HUES48 (cell line): ENCODE measurements around the gene LRP1.

Experiments used
- H3K27ac ChIP-seq: one replicate; pipeline ENCODE4 v1.7.0; 2013; ENCODE audit warnings: low read depth, low read length, inconsistent platforms
- H3K27me3 ChIP-seq: 2 replicates; pipeline ENCODE4 v1.6.1; 2013; ENCODE audit warnings: mild to moderate bottlenecking, low read length; ENCODE audit not compliant: control insufficient read depth, insufficient read depth
- H3K36me3 ChIP-seq: 2 replicates; pipeline ENCODE4 v1.6.1; 2013; ENCODE audit warnings: low read length; ENCODE audit not compliant: control insufficient read depth, insufficient read depth
- H3K4me1 ChIP-seq: 2 replicates; pipeline ENCODE4 v1.6.1; 2013; ENCODE audit warnings: mild to moderate bottlenecking, low read length; ENCODE audit not compliant: control insufficient read depth, insufficient read depth
- H3K4me3 ChIP-seq: 2 replicates; pipeline ENCODE4 v1.5.1; 2013; ENCODE audit warnings: mild to moderate bottlenecking, low read depth, low read length
- H3K9ac ChIP-seq: 2 replicates; pipeline ENCODE4 v1.6.1; 2013; ENCODE audit warnings: mild to moderate bottlenecking, low read depth, low read length, moderate library complexity
- H3K9me3 ChIP-seq: 2 replicates; pipeline ENCODE4 v1.6.1; 2013; ENCODE audit warnings: low read length; ENCODE audit not compliant: control insufficient read depth, insufficient read depth

Gene LRP1

DNA sequence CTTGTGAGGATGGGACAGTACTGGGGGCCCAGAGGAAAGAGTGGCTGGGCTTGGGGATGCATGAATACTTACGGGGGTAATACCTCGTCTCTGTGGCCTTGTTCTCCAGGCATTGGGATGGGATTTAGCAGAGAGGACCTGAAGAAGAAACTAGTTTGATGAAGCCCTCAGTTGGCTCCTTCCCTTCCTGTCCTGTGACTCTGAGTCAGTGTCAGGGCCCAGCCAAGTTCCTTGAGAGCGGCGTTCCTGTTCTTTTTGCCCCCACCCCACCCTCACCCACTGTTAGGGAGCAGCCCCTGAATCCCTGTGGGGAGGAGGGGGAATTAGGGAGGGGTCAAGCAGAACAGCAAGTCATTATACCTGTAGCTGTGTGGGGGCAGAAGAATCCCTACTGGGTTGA is 24.4 kb downstream of the LRP1 start:
- Histone ChIP-seq H3K4me1 (peaks cover 15% of the 10 kb centered on the region; the same call in 1 of the 2 replicates), H3K27ac (no peak overlapping the region), H3K4me3 (no peak overlapping the region), H3K9me3 (no peaks in the 10 kb centered on the region), H3K36me3 (peaks cover 91% of the 10 kb centered on the region), H3K9ac (no peak overlapping the region), H3K27me3 (no peaks in the 10 kb centered on the region)

DNA sequence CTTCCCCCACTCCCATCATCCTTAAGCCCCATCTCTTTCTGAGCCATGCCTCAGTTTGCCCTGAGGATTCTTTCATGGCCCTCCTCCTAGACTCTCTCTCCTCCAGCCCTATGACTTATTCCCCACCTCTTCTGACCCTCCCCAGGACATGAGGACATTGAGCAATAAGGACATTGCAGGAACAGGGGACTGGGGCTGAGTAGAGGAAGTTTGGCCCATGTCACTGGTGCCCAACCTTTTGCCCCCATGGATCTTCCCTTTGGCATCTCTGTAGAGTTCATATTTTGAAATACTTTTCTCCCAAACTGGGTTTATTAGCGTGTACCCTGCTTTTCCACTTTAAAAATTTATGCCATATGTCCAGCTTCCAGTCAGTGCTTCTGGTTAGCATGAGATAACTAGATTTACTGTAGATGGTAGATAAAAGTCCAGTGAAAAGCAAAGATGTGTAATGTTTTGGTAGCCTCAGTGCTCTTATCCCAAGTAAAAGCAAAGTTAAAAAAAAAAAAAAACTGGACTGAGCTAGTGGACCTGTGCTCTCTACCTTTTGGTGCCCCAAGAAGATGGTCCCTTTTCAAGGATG is 25.2 kb downstream of the LRP1 start:
- H3K4me3 ChIP-seq: no peak overlapping the region
- H3K27me3 ChIP-seq: no peaks in the 10 kb centered on the region
- peaks cover 14% of the 10 kb centered on the region; the same call in 1 of the 2 replicates for H3K4me1 ChIP-seq
- H3K9me3 ChIP-seq: no peaks in the 10 kb centered on the region
- H3K9ac ChIP-seq: no peak overlapping the region
- peaks cover 91% of the 10 kb centered on the region for H3K36me3 ChIP-seq
- H3K27ac ChIP-seq: no peak overlapping the region

DNA sequence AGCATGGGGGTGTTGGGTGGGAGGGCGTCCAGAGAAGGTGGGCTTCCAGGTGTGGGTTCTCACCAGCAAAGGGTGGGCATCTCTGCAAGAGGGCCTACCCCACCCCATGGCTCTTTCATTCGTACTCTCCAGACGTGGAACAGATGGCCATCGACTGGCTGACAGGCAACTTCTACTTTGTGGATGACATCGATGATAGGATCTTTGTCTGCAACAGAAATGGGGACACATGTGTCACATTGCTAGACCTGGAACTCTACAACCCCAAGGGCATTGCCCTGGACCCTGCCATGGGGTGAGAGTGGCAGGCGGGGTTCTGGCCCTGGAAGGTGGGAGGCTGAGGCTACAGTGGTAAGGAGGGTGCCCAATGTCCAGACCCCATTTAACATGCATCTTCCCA is 25.8 kb downstream of the LRP1 start:
- Histone ChIP-seq H3K4me3 (no peak overlapping the region), H3K4me1 (peaks cover 14% of the 10 kb centered on the region; the same call in 1 of the 2 replicates), H3K27me3 (no peaks in the 10 kb centered on the region), H3K9ac (no peak overlapping the region), H3K27ac (no peak overlapping the region), H3K36me3 (peaks cover 91% of the 10 kb centered on the region), H3K9me3 (no peaks in the 10 kb centered on the region)

DNA sequence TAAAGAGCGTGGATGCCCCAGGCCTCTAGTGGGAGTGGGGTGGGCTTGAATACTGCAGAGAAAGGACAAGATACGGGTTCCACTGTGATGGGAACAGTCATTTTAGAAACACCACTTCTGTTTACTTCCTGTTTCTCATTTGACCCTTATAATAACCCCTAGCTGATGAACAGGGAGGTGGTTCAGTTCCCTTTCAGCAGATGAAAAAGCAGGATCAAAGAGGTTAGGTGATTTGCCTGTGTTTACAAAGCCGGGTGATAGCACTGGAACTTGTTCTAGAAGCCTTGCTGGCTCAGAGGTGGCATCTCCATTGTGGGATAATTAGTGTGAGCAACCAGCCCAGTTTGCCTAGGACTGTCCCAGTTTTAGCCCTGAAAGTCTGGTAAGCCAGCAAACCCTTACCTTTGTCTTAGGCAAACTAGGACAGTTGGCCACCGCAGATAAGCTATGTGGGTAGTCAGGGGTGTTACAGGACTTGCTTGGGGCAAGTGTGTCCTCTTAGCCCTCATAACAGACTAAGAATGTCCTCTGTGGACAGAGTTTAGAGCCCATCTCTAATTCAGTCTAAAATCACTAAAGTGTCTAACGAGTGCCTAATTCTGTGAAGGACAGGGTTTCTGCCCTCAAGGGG is 26.6 kb downstream of the LRP1 start:
- Histone ChIP-seq H3K9ac (no peak overlapping the region), H3K27me3 (no peaks in the 10 kb centered on the region), H3K4me1 (peaks cover 14% of the 10 kb centered on the region; the same call in 1 of the 2 replicates), H3K27ac (no peak overlapping the region), H3K9me3 (no peaks in the 10 kb centered on the region), H3K4me3 (no peak overlapping the region), H3K36me3 (peaks cover 93% of the 10 kb centered on the region)

DNA sequence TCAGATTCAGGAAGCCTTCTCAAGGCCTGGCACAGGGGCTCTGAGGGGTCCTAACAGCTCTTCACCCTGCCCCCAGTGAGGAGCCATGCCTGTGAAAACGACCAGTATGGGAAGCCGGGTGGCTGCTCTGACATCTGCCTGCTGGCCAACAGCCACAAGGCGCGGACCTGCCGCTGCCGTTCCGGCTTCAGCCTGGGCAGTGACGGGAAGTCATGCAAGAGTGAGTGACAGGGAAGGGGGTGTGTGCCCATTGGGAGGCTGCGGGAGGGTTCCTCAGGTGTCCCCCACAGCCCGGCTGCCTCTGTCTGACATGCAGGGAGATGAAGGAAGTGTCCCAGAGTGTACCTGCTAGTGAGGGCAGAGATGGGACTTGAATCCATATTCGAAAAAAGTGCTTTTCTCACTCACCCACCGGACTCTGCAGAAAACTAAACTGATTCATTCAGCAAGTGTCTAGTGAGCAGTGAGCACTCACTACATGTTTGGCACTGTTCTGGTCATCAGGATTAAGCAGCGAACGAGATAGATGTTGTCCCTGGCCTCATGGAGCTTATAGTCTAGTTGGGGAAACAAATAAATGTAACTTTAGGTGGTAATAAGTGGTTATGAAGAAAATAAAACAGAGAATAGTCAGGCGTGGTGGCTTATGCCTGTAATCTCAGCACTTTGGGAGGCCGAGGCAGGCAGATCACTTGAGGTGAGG is 28.6 kb downstream of the LRP1 start:
- Histone ChIP-seq H3K4me1 (peaks cover 9% of the 10 kb centered on the region; the same call in 1 of the 2 replicates), H3K4me3 (no peak overlapping the region), H3K27ac (no peak overlapping the region), H3K36me3 (peaks cover 96% of the 10 kb centered on the region), H3K27me3 (no peaks in the 10 kb centered on the region), H3K9ac (no peak overlapping the region), H3K9me3 (no peaks in the 10 kb centered on the region)

DNA sequence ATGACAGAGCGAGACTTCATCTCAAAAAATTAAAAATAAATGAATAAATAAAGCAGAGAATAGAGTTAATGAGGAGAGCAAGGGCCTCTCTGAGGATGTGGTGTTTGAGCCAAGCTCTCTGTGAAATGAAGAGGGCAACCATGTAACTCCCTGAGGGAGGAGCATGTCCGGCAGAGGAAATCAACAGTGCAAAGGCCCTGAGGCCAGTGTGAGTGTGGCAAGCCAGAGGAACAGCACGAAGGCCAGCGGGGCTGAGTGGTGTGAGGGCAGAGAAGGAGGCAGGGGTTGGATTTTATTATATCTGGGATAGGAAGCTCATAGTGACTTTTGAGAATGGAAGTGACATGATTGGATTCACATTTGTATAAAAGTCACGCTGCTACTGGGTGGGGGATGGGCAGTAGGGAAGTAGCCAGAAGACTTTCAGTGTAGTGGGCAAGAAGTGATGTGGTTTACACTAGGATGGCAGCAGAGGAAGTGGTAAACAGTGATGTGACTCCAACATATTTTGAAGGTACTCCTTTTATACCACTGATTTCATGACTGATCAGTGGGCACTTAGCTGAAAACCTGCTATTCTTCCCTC is 29.4 kb downstream of the LRP1 start:
- Histone ChIP-seq H3K36me3 (peaks cover 99% of the 10 kb centered on the region), H3K9ac (no peak overlapping the region), H3K27me3 (no peaks in the 10 kb centered on the region), H3K4me3 (no peak overlapping the region), H3K9me3 (no peaks in the 10 kb centered on the region), H3K4me1 (0 out of 2 replicates have a peak, but pooled peaks cover under 1% of the 10 kb centered on the region), H3K27ac (no peak overlapping the region)

DNA sequence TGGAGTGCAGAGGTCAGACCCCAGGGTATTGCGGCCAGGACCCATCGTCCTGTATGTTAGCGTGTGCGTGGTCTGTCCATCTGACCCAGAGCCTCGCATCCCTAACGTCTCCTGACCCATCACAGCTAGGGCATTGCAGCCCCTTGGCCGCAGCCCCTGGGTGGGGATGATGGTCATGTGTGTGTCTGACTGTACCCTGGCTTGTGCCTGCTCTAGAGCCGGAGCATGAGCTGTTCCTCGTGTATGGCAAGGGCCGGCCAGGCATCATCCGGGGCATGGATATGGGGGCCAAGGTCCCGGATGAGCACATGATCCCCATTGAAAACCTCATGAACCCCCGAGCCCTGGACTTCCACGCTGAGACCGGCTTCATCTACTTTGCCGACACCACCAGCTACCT is 29.9 kb downstream of the LRP1 start:
- H3K36me3 ChIP-seq: peaks cover 100% of the 10 kb centered on the region
- no peak overlapping the region for H3K27ac ChIP-seq
- no peaks in the 10 kb centered on the region for H3K27me3 ChIP-seq

DNA sequence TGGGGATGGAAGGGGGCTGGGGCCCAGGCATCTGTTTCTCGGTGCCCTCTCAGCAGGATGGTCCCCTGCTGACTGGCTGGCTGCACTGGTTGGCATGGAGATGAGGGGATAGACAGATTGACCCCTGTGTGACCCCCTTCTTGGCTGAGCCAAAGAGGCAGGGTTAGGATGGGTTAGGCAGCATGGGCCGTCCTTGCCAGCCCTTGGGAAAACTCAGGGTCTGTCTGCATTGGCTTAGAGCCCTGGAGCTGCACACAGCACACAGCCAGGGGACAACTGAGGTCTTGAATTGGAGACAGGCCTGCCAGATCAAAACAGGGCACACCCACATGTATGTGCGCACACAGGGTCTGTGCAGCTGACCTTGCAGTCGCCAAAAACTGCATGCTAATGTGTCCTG is 30.4 kb downstream of the LRP1 start:
- Histone ChIP-seq H3K27ac (no peak overlapping the region), H3K36me3 (peaks cover 99% of the 10 kb centered on the region), H3K4me3 (no peak overlapping the region), H3K4me1 (no peaks in the 10 kb centered on the region), H3K9ac (no peak overlapping the region), H3K9me3 (no peaks in the 10 kb centered on the region), H3K27me3 (no peaks in the 10 kb centered on the region)

More for the DNA sequence above, 29.9 kb downstream of the LRP1 start:
- Histone ChIP-seq H3K9me3 (no peaks in the 10 kb centered on the region), H3K4me1 (no peaks in the 10 kb centered on the region), H3K4me3 (no peak overlapping the region), H3K9ac (no peak overlapping the region)

DNA sequence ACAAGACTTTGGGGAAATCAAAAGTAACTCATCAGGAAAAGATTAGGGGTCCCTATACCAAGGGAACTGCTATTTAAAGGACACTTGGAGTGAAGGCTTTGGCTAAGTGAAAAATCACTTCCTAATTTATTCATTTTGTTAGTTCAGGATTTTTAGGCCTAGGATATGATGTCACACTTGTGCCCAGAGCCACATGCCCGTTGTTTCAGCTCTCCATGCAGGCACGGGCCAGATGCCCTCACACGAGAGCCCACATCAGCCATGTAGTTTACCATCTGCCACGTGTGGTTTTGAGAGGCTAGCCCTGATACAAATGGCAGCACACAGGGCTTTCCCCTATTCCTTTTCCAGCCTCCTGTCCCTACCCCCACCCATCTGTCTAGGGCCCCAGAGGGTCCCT is 31.0 kb downstream of the LRP1 start:
- H3K4me1 ChIP-seq: no peaks in the 10 kb centered on the region
- H3K9ac ChIP-seq: no peak overlapping the region
- H3K27me3 ChIP-seq: no peaks in the 10 kb centered on the region
- no peak overlapping the region for H3K4me3 ChIP-seq
- H3K36me3 ChIP-seq: peaks cover 99% of the 10 kb centered on the region
- no peaks in the 10 kb centered on the region for H3K9me3 ChIP-seq
- H3K27ac ChIP-seq: no peak overlapping the region

DNA sequence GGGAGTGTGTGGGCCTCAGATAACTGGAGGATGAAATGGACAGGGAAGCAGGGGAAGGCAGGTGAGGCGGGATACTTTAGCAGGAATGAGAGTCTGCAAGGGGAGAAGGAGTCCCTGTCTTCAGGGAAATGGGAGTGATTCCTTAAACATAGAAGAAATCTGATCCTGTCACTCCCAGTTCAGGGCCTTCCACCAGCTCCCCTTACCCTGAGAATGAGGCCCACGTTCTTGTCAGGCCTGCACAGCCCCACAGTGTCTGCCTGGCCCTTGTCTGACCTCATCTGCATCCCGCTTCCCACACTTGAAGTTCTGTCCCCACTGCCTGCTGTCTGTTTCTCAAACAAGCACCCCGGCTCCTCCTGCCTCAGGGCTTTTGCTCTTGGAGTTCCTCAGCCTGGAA is 31.8 kb downstream of the LRP1 start:
- Histone ChIP-seq H3K27ac (no peak overlapping the region), H3K36me3 (peaks cover 99% of the 10 kb centered on the region), H3K9ac (no peak overlapping the region), H3K9me3 (no peaks in the 10 kb centered on the region), H3K4me3 (no peak overlapping the region), H3K27me3 (no peaks in the 10 kb centered on the region), H3K4me1 (no peaks in the 10 kb centered on the region)

DNA sequence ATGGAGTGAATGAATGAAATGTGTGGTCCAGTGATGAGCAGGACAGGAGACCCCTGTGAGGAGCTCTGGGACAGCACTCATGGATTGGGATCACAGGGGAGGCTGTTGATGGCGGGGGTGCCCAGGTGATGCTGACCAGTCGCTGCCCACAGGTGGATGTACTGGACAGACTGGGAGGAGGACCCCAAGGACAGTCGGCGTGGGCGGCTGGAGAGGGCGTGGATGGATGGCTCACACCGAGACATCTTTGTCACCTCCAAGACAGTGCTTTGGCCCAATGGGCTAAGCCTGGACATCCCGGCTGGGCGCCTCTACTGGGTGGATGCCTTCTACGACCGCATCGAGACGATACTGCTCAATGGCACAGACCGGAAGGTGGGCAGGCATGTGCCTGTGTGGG is 32.5 kb downstream of the LRP1 start:
- Histone ChIP-seq H3K9ac (no peak overlapping the region), H3K27me3 (no peaks in the 10 kb centered on the region), H3K4me1 (no peaks in the 10 kb centered on the region), H3K27ac (no peak overlapping the region), H3K36me3 (peaks cover 99% of the 10 kb centered on the region), H3K4me3 (no peak overlapping the region), H3K9me3 (no peaks in the 10 kb centered on the region)
